HEK293 (cell line): ENCODE results near the gene PIK3R1.

Source experiments
- CTCF ChIA-PET: fragments of 350-600 bp; formaldehyde crosslinking; extraction: SDS; loops from one replicate; lab custom pipeline; 2021; ENCODE audit warnings: antibody characterized with exemption; lab: Yijun Ruan, JAX
- POLR2A ChIA-PET: fragments of 300-600 bp; formaldehyde crosslinking; extraction: SDS; loops from one replicate; lab custom pipeline; 2020; ENCODE audit warnings: antibody characterized with exemption, inconsistent platforms; lab: Yijun Ruan, JAX
- H3K27ac ChIP-seq: fragments of 200-500 bp; sonication (Bioruptor generic); 2 replicates; pipeline ENCODE4 v1.5.1; 2014; ENCODE audit warnings: low read depth, low read length, control low read depth, inconsistent platforms; ENCODE audit errors: extremely low read depth
- H3K36me3 ChIP-seq, 2 experiments: fragments of 200-500 bp in 1 of 2; sonication (Bioruptor generic) in 1 of 2; 1 replicate in 1 of 2; 2 replicates in 1 of 2; pipeline ENCODE4 v1.5.1; 2014 to 2017; ENCODE audit warnings: inconsistent platforms in 2 of 2, low read length in 2 of 2; ENCODE audit not compliant: control insufficient read depth in 2 of 2, insufficient read depth in 1 of 2
- H3K4me1 ChIP-seq: fragments of 200-500 bp; sonication (Bioruptor generic); 2 replicates; pipeline ENCODE4 v1.5.1; 2014; ENCODE audit warnings: mild to moderate bottlenecking, low read length, inconsistent platforms; ENCODE audit not compliant: control insufficient read depth, insufficient read depth
- H3K4me3 ChIP-seq: 2 replicates; pipeline ENCODE4 v1.5.1; 2011; ENCODE audit warnings: low read depth, mild to moderate bottlenecking, control low read depth, low read length, moderate library complexity
- H3K9me3 ChIP-seq: fragments of 200-500 bp; sonication (Bioruptor generic); 2 replicates; pipeline ENCODE4 v1.5.1; 2014; ENCODE audit warnings: low read depth, low read length, inconsistent platforms; ENCODE audit not compliant: control insufficient read depth, insufficient read depth
- KLF10 ChIP-seq: fragments of 450-650 bp; IDR thresholded peaks from 2 replicates; pipeline ENCODE4 v1.5.1; 2018; ENCODE audit warnings: missing biosample characterization, mild to moderate bottlenecking, missing genetic modification characterization
- OSR2 ChIP-seq: fragments of 450-650 bp; formaldehyde crosslinking; IDR thresholded peaks from 2 replicates; pipeline ENCODE4 v1.5.1; 2016; ENCODE audit warnings: missing biosample characterization, missing genetic modification characterization
- WT1 ChIP-seq: fragments of 450-650 bp; formaldehyde crosslinking; IDR thresholded peaks from 2 replicates; pipeline ENCODE4 v1.5.1; 2016; ENCODE audit warnings: missing biosample characterization, missing genetic modification characterization
- ZNF132 ChIP-seq: fragments of 450-650 bp; formaldehyde crosslinking; IDR thresholded peaks from 2 replicates; pipeline ENCODE4 v1.5.1; 2017; ENCODE audit warnings: missing biosample characterization, missing genetic modification characterization, borderline replicate concordance
- ZNF214 ChIP-seq: fragments of 450-650 bp; formaldehyde crosslinking; IDR thresholded peaks from 2 replicates; pipeline ENCODE4 v1.5.1; 2017; ENCODE audit warnings: missing biosample characterization, mild to moderate bottlenecking, missing genetic modification characterization, borderline replicate concordance
- ZNF24 ChIP-seq: fragments of 450-650 bp; formaldehyde crosslinking; IDR thresholded peaks from 2 replicates; pipeline ENCODE4 v1.5.1; 2016; ENCODE audit warnings: missing biosample characterization, missing genetic modification characterization
- ZNF274 ChIP-seq, 2 experiments: fragments of 200-500 bp in 1 of 2; fragments of 450-650 bp in 1 of 2; sonication (Bioruptor generic) in 1 of 2; formaldehyde crosslinking in 1 of 2; IDR thresholded peaks; 2 replicates each; pipeline versions ENCODE4 v1.5.1 to v1.6.1; 2014 to 2016; ENCODE audit warnings: borderline replicate concordance in 1 of 2, inconsistent platforms in 1 of 2, low read length in 1 of 2, missing biosample characterization in 1 of 2, missing genetic modification characterization in 1 of 2
- ZNF311 ChIP-seq: fragments of 450-650 bp; formaldehyde crosslinking; IDR thresholded peaks from 2 replicates; pipeline ENCODE4 v1.5.1; 2017; ENCODE audit warnings: missing biosample characterization, missing genetic modification characterization, borderline replicate concordance
- ZNF423 ChIP-seq: fragments of 450-650 bp; formaldehyde crosslinking; IDR thresholded peaks from 2 replicates; pipeline ENCODE4 v1.5.1; 2016; ENCODE audit warnings: missing biosample characterization, missing genetic modification characterization
- ZNF514 ChIP-seq: fragments of 450-650 bp; formaldehyde crosslinking; IDR thresholded peaks from 2 replicates; pipeline ENCODE4 v1.5.1; 2016; ENCODE audit warnings: missing biosample characterization, missing genetic modification characterization
- ZNF529 ChIP-seq: fragments of 450-650 bp; formaldehyde crosslinking; IDR thresholded peaks from 2 replicates; pipeline ENCODE4 v1.5.1; 2017; ENCODE audit warnings: missing genetic modification characterization, missing biosample characterization; ENCODE audit not compliant: insufficient replicate concordance
- ZNF558 ChIP-seq: fragments of 450-650 bp; formaldehyde crosslinking; IDR thresholded peaks from 2 replicates; pipeline ENCODE4 v1.5.1; 2016; ENCODE audit warnings: missing biosample characterization, missing genetic modification characterization
- ZNF626 ChIP-seq: fragments of 450-650 bp; sonication (Bioruptor Pico); formaldehyde crosslinking; IDR thresholded peaks from 2 replicates; pipeline ENCODE4 v1.5.1; 2018; ENCODE audit warnings: missing biosample characterization, missing genetic modification characterization, inconsistent platforms
- ZNF747 ChIP-seq: fragments of 450-650 bp; formaldehyde crosslinking; IDR thresholded peaks from 2 replicates; pipeline ENCODE4 v1.5.1; 2016; ENCODE audit warnings: missing biosample characterization, missing genetic modification characterization
- ZNF776 ChIP-seq: fragments of 450-650 bp; formaldehyde crosslinking; IDR thresholded peaks from 2 replicates; pipeline ENCODE4 v1.5.0; 2017; ENCODE audit warnings: missing biosample characterization, missing genetic modification characterization, borderline replicate concordance
- TF ChIP-seq, protein P1 (sequence below): fragments of 450-650 bp; formaldehyde crosslinking; IDR thresholded peaks from 2 replicates; pipeline ENCODE4 v1.5.1; 2016; ENCODE audit warnings: missing biosample characterization, missing genetic modification characterization
- TF ChIP-seq, protein P2 (sequence below): fragments of 450-650 bp; formaldehyde crosslinking; IDR thresholded peaks from 2 replicates; pipeline ENCODE4 v1.5.1; 2017; ENCODE audit warnings: missing biosample characterization, mild to moderate bottlenecking, missing genetic modification characterization, moderate library complexity
- TF ChIP-seq, protein P3 (sequence below): fragments of 450-650 bp; formaldehyde crosslinking; IDR thresholded peaks from 2 replicates; pipeline ENCODE4 v1.5.1; 2016; ENCODE audit warnings: missing biosample characterization, missing genetic modification characterization
- TF ChIP-seq, protein P4 (sequence below): fragments of 450-650 bp; formaldehyde crosslinking; IDR thresholded peaks from 2 replicates; pipeline ENCODE4 v1.5.1; 2016; ENCODE audit warnings: missing biosample characterization, missing genetic modification characterization
- TF ChIP-seq, protein P5 (sequence below): fragments of 450-650 bp; formaldehyde crosslinking; IDR thresholded peaks from 2 replicates; pipeline ENCODE4 v1.5.1; 2016; ENCODE audit warnings: missing biosample characterization, missing genetic modification characterization

The PIK3R1 gene

DNA sequence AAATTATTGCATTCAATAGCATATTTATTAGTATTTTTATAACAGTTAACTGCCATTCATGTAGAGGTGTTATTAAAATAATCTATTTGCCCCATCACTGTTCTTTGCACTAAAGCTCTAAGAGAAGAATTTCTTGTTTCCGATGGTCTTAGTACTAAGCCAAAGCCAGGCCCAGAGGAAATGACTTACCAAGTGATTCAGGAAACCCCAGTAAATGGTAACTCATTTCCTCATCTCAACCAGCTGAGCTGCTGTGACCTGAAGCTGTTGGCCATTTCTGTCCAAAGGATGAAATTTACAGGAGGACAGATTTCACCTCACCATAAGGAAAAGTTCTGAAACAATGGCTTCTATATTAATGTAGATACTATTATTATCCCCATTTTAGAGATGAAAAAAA lies 117.0 kb downstream of the PIK3R1 start:
- H3K4me3 ChIP-seq = no peak overlapping the region
- CTCF ChIA-PET = interaction anchor here (0.6 kb wide), 1 partner anchor 684 kb away, joined by 4 read pairs; no protein-coding TSS in a partner anchor
- POLR2A ChIA-PET = no interaction called here
- H3K4me1 ChIP-seq = no peaks in the 10 kb centered on the region
- no peaks in the 10 kb centered on the region for H3K9me3 ChIP-seq
- TF ChIP-seq ZNF214 (tag by site-specific recombination) (no peak), ZNF423 (tag by site-specific recombination) (no peak), WT1 (no peak), KLF10 (tag by site-specific recombination) (no peak), ZNF626 (tag by site-specific recombination) (no peak), ZNF529 (tag by site-specific recombination) (no peak), ZNF514 (no peak), ZNF776 (no peak), ZNF132 (tag by site-specific recombination) (no peak), ZNF747 (no peak), ZNF24 (tag by site-specific recombination) (no peak), ZNF311 (tag by site-specific recombination) (no peak), OSR2 (tag by site-specific recombination) (no peak), ZNF558 (no peak), ZNF274 (IDR thresholded peaks at IDR 0.05; ENCODE audit: low read length) (no peak), ZNF274 (tag by site-specific recombination; IDR thresholded peaks at IDR 0.05; ENCODE audit: borderline replicate concordance) (no peak)
- TF ChIP-seq, protein P1, sequence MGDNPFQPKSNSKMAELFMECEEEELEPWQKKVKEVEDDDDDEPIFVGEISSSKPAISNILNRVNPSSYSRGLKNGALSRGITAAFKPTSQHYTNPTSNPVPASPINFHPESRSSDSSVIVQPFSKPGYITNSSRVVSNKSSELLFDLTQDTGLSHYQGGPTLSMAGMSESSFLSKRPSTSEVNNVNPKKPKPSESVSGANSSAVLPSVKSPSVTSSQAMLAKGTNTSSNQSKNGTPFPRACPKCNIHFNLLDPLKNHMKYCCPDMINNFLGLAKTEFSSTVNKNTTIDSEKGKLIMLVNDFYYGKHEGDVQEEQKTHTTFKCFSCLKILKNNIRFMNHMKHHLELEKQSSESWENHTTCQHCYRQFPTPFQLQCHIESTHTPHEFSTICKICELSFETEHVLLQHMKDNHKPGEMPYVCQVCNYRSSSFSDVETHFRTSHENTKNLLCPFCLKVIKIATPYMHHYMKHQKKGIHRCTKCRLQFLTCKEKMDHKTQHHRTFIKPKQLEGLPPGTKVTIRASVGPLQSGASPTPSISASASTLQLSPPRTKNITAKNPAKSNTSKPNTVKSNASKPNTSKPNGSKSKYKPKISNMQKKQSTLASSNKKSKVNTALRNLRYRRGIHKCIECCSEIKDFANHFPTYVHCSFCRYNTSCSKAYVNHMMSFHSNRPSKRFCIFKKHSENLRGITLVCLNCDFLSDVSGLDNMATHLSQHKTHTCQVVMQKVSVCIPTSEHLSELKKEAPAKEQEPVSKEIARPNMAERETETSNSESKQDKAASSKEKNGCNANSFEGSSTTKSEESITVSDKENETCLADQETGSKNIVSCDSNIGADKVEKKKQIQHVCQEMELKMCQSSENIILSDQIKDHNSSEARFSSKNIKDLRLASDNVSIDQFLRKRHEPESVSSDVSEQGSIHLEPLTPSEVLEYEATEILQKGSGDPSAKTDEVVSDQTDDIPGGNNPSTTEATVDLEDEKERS (tag by site-specific recombination) = no peak
- TF ChIP-seq, protein P2, sequence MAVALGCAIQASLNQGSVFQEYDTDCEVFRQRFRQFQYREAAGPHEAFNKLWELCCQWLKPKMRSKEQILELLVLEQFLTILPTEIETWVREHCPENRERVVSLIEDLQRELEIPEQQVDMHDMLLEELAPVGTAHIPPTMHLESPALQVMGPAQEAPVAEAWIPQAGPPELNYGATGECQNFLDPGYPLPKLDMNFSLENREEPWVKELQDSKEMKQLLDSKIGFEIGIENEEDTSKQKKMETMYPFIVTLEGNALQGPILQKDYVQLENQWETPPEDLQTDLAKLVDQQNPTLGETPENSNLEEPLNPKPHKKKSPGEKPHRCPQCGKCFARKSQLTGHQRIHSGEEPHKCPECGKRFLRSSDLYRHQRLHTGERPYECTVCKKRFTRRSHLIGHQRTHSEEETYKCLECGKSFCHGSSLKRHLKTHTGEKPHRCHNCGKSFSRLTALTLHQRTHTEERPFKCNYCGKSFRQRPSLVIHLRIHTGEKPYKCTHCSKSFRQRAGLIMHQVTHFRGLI (tag by site-specific recombination) = no peak
- TF ChIP-seq, protein P3, sequence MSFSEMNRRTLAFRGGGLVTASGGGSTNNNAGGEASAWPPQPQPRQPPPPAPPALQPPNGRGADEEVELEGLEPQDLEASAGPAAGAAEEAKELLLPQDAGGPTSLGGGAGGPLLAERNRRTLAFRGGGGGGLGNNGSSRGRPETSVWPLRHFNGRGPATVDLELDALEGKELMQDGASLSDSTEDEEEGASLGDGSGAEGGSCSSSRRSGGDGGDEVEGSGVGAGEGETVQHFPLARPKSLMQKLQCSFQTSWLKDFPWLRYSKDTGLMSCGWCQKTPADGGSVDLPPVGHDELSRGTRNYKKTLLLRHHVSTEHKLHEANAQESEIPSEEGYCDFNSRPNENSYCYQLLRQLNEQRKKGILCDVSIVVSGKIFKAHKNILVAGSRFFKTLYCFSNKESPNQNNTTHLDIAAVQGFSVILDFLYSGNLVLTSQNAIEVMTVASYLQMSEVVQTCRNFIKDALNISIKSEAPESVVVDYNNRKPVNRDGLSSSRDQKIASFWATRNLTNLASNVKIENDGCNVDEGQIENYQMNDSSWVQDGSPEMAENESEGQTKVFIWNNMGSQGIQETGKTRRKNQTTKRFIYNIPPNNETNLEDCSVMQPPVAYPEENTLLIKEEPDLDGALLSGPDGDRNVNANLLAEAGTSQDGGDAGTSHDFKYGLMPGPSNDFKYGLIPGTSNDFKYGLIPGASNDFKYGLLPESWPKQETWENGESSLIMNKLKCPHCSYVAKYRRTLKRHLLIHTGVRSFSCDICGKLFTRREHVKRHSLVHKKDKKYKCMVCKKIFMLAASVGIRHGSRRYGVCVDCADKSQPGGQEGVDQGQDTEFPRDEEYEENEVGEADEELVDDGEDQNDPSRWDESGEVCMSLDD (tag by site-specific recombination) = no peak
- TF ChIP-seq, protein P4, sequence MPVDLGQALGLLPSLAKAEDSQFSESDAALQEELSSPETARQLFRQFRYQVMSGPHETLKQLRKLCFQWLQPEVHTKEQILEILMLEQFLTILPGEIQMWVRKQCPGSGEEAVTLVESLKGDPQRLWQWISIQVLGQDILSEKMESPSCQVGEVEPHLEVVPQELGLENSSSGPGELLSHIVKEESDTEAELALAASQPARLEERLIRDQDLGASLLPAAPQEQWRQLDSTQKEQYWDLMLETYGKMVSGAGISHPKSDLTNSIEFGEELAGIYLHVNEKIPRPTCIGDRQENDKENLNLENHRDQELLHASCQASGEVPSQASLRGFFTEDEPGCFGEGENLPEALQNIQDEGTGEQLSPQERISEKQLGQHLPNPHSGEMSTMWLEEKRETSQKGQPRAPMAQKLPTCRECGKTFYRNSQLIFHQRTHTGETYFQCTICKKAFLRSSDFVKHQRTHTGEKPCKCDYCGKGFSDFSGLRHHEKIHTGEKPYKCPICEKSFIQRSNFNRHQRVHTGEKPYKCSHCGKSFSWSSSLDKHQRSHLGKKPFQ = no peak
- TF ChIP-seq, protein P5, sequence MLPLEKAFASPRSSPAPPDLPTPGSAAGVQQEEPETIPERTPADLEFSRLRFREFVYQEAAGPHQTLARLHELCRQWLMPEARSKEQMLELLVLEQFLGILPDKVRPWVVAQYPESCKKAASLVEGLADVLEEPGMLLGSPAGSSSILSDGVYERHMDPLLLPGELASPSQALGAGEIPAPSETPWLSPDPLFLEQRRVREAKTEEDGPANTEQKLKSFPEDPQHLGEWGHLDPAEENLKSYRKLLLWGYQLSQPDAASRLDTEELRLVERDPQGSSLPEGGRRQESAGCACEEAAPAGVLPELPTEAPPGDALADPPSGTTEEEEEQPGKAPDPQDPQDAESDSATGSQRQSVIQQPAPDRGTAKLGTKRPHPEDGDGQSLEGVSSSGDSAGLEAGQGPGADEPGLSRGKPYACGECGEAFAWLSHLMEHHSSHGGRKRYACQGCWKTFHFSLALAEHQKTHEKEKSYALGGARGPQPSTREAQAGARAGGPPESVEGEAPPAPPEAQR (tag by site-specific recombination) = no peak
- H3K36me3 ChIP-seq = no peaks in the 10 kb centered on the region
- H3K27ac ChIP-seq = no peak overlapping the region
